Endothelial cell of umbilical vein (primary cell): Measurements from ENCODE around the gene GALNT17.

Experiments used
- POLR2AphosphoS5 ChIP-seq: IDR thresholded peaks from 2 replicates; pipeline ENCODE4 v1.6.1; 2012; ENCODE audit warnings: low read depth, mild to moderate bottlenecking, control low read depth, low read length, moderate library complexity; ENCODE audit not compliant: insufficient read depth
- TF ChIP-seq, protein P1 (sequence below): IDR thresholded peaks from 2 replicates; pipeline ENCODE4 v1.6.1; 2011; ENCODE audit not compliant: insufficient read depth, insufficient read length

DNA sequence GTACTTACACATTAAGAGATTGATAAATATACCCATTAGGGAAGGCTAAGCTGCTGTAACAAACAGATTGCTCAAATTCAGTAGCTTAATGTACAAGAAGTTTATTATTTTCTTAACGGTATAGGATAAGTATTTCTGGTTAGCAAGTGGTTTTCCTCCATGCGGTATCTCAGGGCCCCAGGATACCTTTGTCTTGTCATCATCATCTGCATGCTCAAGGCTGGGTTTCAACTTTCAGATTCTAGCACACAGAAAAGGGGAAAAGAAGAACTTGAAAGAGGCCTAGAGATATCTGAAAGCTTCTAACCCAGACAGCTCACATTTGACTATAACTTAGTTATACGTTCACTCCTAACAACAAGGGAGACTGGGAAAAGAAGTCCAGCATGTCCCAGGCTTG lies 11.8 kb upstream of the GALNT17 start:
- no peak for TF ChIP-seq POLR2AphosphoS5
- TF ChIP-seq, protein P1, sequence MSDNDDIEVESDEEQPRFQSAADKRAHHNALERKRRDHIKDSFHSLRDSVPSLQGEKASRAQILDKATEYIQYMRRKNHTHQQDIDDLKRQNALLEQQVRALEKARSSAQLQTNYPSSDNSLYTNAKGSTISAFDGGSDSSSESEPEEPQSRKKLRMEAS = no peak
